HG03139 (cell line): ENCODE data around the gene TXNDC17.
A peak's percentile ranks its signal among the peaks of the same experiment; 100 is the strongest.
"Not testable (repeated sequence)": the region's sequence is repeated elsewhere in the genome, so short reads cannot be mapped to it uniquely, and the experiment has no call there.

Experiments
- ATAC-seq: cut with Tn5 transposase; IDR thresholded peaks from one replicate; pipeline ENCODE4 v1.9.1; 2021; ENCODE audit not compliant: unreplicated experiment

The TXNDC17 gene

GRCh38 chr17:6660101-6660500 lies 19.2 kb downstream of the TXNDC17 start:
- ATAC-seq: no peak

- peak; percentile 71 for ATAC-seq
Measured at GRCh38 chr17:6660805-6661463, 20.1 kb downstream of the TXNDC17 start.

- ATAC-seq: no peak
Measured at GRCh38 chr17:6661464-6661848, 20.6 kb downstream of the TXNDC17 start.

GRCh38 chr17:6663200-6663599 lies 22.3 kb downstream of the TXNDC17 start:
- ATAC-seq: not testable (repeated sequence)

GRCh38 chr17:6666077-6666521 lies 25.2 kb downstream of the TXNDC17 start:
- no peak for ATAC-seq

GRCh38 chr17:6666557-6666956 lies 25.7 kb downstream of the TXNDC17 start:
- no peak for ATAC-seq

- ATAC-seq: no peak
Measured at GRCh38 chr17:6667516-6667915, 26.7 kb downstream of the TXNDC17 start.

GRCh38 chr17:6668219-6668618 lies 27.4 kb downstream of the TXNDC17 start:
- no peak for ATAC-seq

GRCh38 chr17:6668727-6669425 lies 28.0 kb downstream of the TXNDC17 start:
- no peak for ATAC-seq

GRCh38 chr17:6669479-6670212 lies 28.8 kb downstream of the TXNDC17 start:
- no peak for ATAC-seq

- ATAC-seq: no peak
Measured at GRCh38 chr17:6670571-6670970, 29.7 kb downstream of the TXNDC17 start.

- no peak for ATAC-seq
Measured at GRCh38 chr17:6670999-6671398, 30.1 kb downstream of the TXNDC17 start.

GRCh38 chr17:6671431-6671830 lies 30.6 kb downstream of the TXNDC17 start:
- no peak for ATAC-seq

GRCh38 chr17:6674586-6674985 lies 33.7 kb downstream of the TXNDC17 start:
- no peak for ATAC-seq

- no peak for ATAC-seq
Measured at GRCh38 chr17:6675201-6675825, 34.5 kb downstream of the TXNDC17 start.

- no peak for ATAC-seq
Measured at GRCh38 chr17:6676802-6677157, 35.9 kb downstream of the TXNDC17 start.

GRCh38 chr17:6677158-6677831 lies 36.4 kb downstream of the TXNDC17 start:
- no peak for ATAC-seq

GRCh38 chr17:6677946-6678345 lies 37.1 kb downstream of the TXNDC17 start:
- ATAC-seq: no peak

- ATAC-seq: no peak
Measured at GRCh38 chr17:6679241-6679640, 38.4 kb downstream of the TXNDC17 start.

GRCh38 chr17:6681176-6681575 lies 40.3 kb downstream of the TXNDC17 start:
- no peak for ATAC-seq

- no peak for ATAC-seq
Measured at GRCh38 chr17:6681671-6682070, 40.8 kb downstream of the TXNDC17 start.
